Cardiac fibroblast (primary cell): Measurements from ENCODE around the gene PNKD.

ENCODE experiments used
- DNase-seq, 2 donors: peaks; one replicate each; pipeline versions ENCODE4 v3.0.0 to v3.0.0-alpha.2; 2010; ENCODE audit warnings: low read depth in 2 of 2
- H3K4me3 ChIP-seq, 2 donors: replicated peaks in 1 of 2; 1 replicate in 1 of 2; 2 replicates in 1 of 2; pipeline ENCODE4 v1.5.1; 2011; ENCODE audit warnings: low read depth in 2 of 2, low read length in 2 of 2, mild to moderate bottlenecking in 2 of 2, moderate library complexity in 1 of 2
- CTCF ChIP-seq: IDR thresholded peaks from one replicate; pipeline ENCODE4 v1.5.1; 2011; ENCODE audit warnings: low read depth, mild to moderate bottlenecking, low read length, inconsistent platforms

PNKD gene

GRCh38 chr2:218382785-218383184, 112.5 kb downstream of the PNKD start:
- DNase-seq: no peak
- H3K4me3 ChIP-seq: no peak overlapping the region
- no peak for TF ChIP-seq CTCF

- no peak for TF ChIP-seq CTCF
- no peak overlapping the region for H3K4me3 ChIP-seq
- DNase-seq: peak in 1 of 2 donors; percentile 22
These were observed 113.7 kb downstream of the PNKD start for GRCh38 chr2:218383892-218384519.

- TF ChIP-seq CTCF: no peak
- DNase-seq: no peak
These were observed 114.7 kb downstream of the PNKD start for GRCh38 chr2:218384975-218385374.

GRCh38 chr2:218386505-218387368, 116.4 kb downstream of the PNKD start:
- DNase-seq: no peak
- no peak for TF ChIP-seq CTCF
- H3K4me3 ChIP-seq: no peak overlapping the region

More at GRCh38 chr2:218384975-218385374, 114.7 kb downstream of the PNKD start:
- no peak overlapping the region for H3K4me3 ChIP-seq

- DNase-seq: peak; percentile 79 to 81
- peak overlapping the region; percentile 27 to 38 for H3K4me3 ChIP-seq
- TF ChIP-seq CTCF: no peak
These were observed 117.3 kb downstream of the PNKD start for GRCh38 chr2:218387369-218388194.

- no peak overlapping the region for H3K4me3 ChIP-seq
- TF ChIP-seq CTCF: no peak
- no peak for DNase-seq
These were observed 119.2 kb downstream of the PNKD start for GRCh38 chr2:218389333-218390150.
